VCaP (cell line): Measurements from ENCODE around the gene TRIM46.
"Not testable (repeated sequence)": the region's sequence is repeated elsewhere in the genome, so short reads cannot be mapped to it uniquely, and the experiment has no call there.

Source experiments
- H3K27ac ChIP-seq: fragments of 450-650 bp; 2 replicates; pipeline ENCODE4 v1.5.1; 2017
- TF ChIP-seq, protein P1 (sequence below): fragments of 450-650 bp; conservative IDR thresholded peaks from 2 replicates; pipeline ENCODE4 v1.5.1; 2017; ENCODE audit warnings: mild to moderate bottlenecking, moderate library complexity

Gene TRIM46

DNA sequence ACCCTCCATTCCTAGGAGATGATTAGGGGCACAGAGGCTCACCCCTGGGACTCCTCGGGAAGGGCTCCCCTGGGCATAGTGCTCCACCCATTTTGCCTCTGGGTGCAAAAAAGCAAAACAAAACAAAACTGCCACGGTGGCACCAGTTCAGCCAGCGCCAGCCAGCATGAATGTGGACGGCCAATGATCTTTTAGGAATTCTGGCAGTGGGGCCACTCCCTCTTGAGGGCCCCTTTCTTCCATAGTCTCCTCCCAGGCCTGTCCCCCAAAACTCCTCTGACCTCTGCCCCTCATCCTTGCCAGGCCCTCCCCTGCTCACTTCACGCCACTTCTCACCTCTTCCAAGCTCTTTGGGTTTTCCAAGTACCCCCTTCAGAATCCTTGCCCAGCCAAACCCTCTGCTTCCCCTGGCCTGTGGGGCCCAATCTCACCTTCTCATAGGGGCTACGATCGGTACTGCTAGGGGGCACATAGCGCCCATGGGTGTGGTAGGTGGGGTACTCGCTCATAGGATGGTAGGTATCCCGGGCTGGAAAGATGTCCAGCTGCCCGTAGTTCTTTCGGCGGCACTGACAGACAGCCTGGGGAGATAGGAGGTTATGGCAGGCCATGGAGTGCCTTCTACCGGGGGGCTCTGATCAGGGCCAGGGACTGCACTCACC, 13.3 kb downstream of the TRIM46 start:
- TF ChIP-seq, protein P1, sequence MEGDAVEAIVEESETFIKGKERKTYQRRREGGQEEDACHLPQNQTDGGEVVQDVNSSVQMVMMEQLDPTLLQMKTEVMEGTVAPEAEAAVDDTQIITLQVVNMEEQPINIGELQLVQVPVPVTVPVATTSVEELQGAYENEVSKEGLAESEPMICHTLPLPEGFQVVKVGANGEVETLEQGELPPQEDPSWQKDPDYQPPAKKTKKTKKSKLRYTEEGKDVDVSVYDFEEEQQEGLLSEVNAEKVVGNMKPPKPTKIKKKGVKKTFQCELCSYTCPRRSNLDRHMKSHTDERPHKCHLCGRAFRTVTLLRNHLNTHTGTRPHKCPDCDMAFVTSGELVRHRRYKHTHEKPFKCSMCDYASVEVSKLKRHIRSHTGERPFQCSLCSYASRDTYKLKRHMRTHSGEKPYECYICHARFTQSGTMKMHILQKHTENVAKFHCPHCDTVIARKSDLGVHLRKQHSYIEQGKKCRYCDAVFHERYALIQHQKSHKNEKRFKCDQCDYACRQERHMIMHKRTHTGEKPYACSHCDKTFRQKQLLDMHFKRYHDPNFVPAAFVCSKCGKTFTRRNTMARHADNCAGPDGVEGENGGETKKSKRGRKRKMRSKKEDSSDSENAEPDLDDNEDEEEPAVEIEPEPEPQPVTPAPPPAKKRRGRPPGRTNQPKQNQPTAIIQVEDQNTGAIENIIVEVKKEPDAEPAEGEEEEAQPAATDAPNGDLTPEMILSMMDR: no peak

DNA sequence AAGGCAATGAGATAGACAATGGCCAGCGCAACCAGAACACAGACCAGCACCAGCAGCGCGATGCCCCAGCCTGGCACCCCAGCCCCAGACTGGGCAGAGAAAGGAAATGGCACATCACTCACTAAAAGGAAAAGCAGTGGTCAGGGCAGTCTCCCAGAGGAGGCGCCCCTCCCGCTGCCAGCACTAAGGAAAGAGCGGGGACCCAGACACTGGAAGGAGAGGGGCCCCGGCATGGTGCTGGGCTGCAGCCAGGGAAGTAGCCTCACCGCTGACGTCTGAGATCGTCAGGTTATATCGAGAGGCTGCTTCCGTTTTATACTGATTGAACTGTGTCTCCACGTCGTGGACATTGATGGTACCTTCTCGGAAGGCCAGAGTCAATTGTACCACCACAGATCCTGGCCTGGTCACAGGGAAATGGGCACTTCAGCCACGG, 13.8 kb downstream of the TRIM46 start:
- H3K27ac ChIP-seq: no peak overlapping the region
- TF ChIP-seq, protein P1: no peak

More for the DNA sequence above, 13.3 kb downstream of the TRIM46 start:
- no peak overlapping the region for H3K27ac ChIP-seq

DNA sequence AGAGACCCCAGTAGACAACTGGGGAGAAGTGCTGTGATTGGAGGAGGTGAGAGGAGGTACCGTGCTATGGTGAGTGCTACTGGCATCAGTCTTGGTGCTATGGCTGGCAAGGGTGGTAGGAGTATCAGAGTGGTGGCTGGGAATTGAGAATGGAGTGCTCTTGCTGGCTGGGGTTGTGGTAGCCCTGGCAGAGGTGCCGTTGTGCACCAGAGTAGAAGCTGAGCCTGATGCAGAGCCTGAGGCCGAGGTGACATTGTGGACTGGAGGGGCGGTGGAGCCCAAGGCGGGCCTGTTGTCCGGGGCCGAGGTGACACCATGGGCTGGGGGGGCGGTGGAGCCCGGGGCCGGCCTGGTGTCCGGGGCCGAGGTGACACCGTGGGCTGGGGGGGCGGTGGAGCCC, 14.6 kb downstream of the TRIM46 start:
- TF ChIP-seq, protein P1: no peak
- no peak overlapping the region for H3K27ac ChIP-seq

DNA sequence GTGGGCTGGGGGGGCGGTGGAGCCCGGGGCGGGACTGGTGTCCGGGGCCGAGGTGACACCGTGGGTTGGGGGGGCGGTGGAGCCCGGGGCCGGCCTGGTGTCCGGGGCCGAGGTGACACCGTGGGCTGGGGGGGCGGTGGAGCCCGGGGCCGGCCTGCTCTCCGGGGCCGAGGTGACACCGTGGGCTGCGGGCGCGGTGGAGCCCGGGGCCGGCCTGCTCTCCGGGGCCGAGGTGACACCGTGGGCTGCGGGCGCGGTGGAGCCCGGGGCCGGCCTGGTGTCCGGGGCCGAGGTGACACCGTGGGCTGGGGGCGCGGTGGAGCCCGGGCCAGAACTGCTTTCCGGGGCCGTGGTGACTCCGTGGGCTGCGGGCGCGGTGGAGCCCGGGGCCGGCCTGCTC, 16.3 kb downstream of the TRIM46 start:
- H3K27ac ChIP-seq: not testable (repeated sequence)

DNA sequence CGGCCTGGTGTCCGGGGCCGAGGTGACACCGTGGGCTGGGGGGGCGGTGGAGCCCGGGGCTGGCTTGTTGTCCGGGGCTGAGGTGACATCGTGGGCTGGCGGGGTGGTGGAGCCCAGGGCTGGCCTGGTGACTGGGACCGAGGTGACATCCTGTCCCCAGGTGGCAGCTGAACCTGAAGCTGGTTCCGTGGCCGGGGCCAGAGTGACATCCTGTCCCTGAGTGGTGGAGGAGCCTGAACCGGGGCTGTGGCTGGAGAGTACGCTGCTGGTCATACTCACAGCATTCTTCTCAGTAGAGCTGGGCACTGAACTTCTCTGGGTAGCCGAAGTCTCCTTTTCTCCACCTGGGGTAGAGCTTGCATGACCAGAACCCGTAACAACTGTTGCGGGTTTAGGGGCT, 18.3 kb downstream of the TRIM46 start:
- TF ChIP-seq, protein P1: no peak
- no peak overlapping the region for H3K27ac ChIP-seq

DNA sequence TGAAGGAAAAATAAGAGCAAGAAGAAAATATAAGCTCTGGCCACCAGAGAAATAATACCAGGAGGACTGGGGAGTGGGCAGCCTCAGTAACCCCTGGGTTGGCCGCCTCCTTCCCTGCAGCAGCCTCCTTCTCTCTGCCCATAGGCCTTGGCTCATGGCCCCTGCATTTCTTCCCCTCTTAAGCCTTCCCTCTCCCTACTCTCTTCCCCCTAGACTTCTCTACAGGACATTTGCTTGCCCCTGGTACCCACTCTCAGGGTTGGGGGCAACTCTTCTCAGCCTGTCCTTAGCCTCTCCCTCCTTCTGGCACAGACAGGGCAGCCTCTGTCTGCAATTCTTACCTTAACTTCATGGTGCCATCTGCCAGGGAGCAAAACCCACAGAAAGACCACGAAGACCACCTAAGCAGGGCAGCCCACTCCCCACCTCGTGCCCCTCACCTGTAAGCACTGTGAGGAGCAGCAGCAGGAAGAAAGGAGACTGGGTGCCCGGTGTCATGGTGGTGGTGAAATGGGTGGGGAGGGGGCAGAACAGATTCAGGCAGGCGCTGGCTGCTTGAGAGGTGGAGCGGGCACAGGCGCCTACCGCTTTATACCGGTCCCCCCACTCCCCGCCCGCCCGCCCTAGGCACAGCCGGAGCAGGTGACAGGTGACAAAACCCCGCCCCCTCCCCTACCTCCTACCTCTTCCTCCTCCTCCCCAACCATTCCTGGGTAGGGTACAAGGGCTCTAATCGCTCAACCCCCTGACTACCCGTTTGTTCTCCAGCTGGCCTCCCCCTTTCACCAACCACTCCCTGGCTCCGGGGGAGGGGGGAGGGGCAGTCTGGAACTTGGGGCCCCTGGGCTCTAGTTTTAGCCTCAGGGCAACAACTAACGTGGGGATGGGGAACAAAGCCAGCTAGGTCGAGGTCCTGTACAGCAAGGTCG, 19.0 kb downstream of the TRIM46 start:
- TF ChIP-seq, protein P1: no peak
- H3K27ac ChIP-seq: peak overlapping the region; percentile 52; the same call in 1 of the 2 replicates

DNA sequence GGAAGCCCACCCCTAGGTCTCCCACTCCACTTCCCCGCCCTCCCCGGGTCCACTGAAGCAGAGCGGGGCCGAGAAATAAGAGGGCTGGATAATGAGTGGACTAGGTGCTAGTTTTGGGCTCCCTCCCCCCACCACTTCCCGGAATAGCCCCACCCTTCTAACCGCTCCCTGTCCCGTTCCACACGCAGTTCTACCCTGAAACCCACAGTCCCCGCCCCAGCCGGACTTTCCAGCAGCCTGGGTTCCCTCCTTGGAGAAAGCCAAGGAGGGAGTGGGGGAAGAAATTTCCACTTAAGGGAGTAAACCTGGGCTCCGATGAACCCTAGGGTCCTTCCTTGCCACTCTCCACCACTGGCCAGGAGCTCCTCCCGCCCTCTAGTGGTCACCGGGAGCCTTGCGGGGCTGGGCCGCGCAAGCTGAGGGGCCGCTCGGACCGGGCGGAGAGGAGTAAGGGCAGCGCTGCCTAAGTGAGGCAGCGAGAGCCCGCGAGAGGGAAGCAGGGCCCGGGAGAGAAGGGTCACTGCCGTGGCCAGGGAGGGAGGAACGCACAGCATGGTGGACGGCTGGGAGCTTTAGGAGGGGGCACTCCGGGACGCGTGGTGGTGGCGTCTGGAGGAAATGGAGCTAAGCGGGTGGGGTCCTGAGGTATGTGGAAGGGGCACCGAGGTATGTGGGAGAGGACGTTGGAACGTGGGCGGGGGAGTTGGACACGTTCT, 19.8 kb downstream of the TRIM46 start:
- TF ChIP-seq, protein P1: peak; percentile 98
- H3K27ac ChIP-seq: peak overlapping the region; percentile 52

DNA sequence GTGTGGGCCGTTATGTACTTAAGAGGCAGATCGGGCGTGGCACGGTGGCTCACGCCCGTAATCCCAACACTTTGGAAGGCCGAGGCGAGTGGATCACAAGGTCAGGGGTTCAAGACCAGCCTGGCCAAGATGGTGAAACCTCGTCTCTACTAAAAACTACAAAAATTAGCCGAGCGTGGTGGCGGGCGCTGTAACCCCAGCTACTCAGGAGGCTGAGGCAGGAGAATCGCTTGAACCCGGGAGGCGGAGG, 20.3 kb downstream of the TRIM46 start:
- H3K27ac ChIP-seq: peak overlapping the region; percentile 52
